Stimulated activated CD4-positive, alpha-beta T cell treated with anti-CD3 and anti-CD28 coated beads, Interleukin-2, amount 100 ng/mL, for 24 hours (primary cell): ENCODE measurements around the gene CD79A.

Experiments used
- DNase-seq, 2 donors: peaks; one replicate each; pipeline ENCODE4 v3.0.0-alpha.2; 2020

Gene CD79A

DNA sequence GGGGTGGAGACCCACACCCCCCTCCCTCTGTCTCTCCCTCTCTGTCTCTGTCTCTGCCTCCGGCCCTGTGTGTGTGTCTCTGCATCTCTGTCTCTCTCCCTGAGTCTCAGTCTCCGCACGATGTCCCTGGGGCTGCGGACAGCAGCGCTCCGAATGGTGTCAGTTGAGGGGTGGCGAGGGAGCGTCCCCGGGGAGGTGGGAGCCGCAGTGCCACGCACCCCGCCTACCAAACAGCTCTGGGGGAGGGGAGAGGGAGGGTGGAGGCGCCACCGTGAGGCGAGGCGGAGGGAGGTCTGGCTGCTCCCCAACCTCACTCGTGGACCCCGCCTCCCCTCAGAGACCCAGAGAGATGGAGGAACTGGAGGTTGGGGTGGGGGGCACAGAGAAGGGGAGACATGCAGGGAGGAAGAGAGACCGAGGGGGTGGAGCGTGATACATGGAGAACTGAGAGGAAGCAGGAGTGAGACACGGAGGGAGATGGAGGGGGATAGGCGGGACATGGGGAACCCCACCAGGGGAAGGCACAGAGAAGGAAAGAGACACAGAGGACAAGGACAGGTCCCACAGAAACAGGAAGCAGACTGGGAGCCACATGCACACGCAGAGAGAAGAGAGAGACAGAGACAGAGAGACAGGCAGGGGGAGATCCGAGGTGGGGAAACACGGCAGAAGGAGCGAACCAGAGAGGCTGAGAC, 44.0 kb downstream of the CD79A start:
- DNase-seq: no peak

- DNase-seq: no peak
Measured at GRCh38 chr19:41921577-41922576, 44.8 kb downstream of the CD79A start.

- no peak for DNase-seq
Measured at GRCh38 chr19:41922585-41922984, 45.5 kb downstream of the CD79A start.

DNA sequence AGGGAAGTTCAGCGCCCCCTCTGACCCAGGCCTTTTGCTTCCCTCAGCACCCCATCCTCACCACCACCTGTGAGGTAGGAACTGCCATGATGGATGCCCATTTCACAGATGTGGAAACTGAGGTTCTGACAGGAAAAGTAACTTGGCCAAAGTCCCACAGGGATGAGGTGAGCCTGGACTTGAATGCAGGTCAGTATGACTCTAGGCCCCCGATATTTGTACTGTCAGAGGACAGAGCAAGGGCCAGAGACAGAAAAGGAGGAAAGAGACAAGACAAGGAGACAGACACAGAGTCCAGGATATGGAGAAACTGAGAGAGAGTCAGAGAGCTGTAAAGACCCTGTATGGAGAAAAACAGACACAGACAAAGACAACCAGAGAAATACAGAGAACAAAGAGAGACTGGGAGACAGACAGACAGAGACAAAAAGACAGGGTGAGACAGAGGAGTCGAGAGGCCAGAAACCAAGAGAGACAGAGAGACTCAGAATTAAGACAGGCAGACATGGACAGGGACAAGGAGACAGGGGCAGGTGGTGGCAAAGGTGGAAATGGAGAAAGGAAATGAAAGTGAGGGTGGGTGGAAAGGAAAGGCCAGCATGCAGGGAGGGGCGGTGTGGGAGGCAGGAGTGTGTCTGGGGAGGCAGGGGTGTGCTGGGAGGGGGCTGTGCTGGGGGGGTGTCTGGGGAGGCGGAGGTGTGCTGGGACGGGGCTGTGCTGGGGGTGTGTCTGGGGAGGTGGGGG, 46.1 kb downstream of the CD79A start:
- no peak for DNase-seq

GRCh38 chr19:41924151-41925145, 47.4 kb downstream of the CD79A start:
- DNase-seq: no peak

DNA sequence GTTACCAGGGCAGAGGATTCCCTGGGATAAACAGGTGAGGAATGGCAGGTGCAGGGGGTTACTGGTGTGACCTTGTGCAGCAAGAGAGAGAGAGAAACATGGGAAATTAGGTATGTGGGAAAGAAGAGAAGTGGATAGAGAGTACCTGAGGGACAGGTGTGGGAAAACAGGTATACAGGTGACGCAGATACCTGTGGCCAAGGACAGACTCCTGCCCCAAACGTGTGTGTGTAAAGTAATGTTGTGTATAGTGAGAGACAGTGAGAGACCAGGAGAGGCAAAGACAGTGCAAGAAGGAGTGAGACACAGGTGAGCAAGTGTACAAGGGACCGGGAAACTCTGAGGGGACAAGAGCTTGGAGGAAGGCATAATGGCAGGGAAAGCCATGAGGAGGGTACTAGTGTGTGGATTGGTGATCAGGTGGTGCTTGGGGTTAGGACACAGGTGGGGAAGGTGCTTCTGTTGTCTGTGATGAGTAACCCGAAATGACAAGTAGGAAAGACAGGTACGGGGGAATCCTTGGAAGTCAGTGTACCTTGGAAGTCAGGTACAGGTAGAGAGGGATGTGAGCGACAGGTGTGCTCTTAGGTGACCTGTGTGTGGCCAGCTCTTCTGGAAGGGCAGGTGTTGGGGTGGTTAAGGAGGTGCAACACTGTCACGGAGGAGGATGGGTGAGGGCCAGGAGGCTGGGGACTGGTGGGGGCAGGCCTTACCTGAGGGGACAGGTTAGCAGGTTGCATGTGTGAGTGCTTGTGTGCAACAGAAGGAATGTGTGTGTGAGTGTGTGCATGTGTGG, 48.3 kb downstream of the CD79A start:
- no peak for DNase-seq

- no peak for DNase-seq
Measured at GRCh38 chr19:41926028-41926762, 49.1 kb downstream of the CD79A start.

- no peak for DNase-seq
Measured at GRCh38 chr19:41926763-41927496, 49.9 kb downstream of the CD79A start.

GRCh38 chr19:41927497-41928192, 50.6 kb downstream of the CD79A start:
- DNase-seq: no peak

- peak in 1 of 2 donors; percentile 48 for DNase-seq
Measured at GRCh38 chr19:41928221-41928683, 51.2 kb downstream of the CD79A start, which contains the start of gene ERFL. TSS of gene ERFL (minus strand) at chr19:41928449. CDS start at chr19:41912919, 15,530 bp downstream.

GRCh38 chr19:41928754-41929535, 51.9 kb downstream of the CD79A start:
- DNase-seq: no peak

GRCh38 chr19:41929536-41930071, 52.5 kb downstream of the CD79A start:
- DNase-seq: no peak

DNA sequence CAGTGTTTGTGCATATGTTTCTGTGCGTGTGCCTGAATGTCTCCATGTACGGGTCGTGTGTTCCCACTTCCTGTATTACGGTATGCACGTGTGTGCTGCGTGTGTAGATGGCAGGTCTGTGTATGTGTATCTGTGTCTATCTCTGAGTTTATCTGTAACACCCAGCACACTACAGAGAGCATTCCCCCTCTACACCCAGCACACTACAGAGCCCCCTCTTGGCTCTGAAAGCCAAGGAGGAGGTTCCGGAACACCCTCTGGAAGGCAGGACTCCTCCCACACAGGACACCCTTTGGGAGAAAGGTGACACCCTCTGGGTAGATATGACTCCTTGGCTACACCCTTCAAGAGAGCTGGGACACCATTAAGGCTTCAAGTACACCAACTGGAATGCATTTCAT, 53.2 kb downstream of the CD79A start:
- DNase-seq: no peak
